ENCODE data around the gene RAB39B. TPM values are rescaled to one million over a fixed set of nuclear protein-coding genes. Genes with fewer than 3 reads are reported as not detected.

Gene RAB39B, protein sequence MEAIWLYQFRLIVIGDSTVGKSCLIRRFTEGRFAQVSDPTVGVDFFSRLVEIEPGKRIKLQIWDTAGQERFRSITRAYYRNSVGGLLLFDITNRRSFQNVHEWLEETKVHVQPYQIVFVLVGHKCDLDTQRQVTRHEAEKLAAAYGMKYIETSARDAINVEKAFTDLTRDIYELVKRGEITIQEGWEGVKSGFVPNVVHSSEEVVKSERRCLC
- 1 to 10 TPM in 1 of 4 donors, under 1 TPM in 1, not detected in 2; 0.41 to 1.4 TPM for total RNA-seq

DNA sequence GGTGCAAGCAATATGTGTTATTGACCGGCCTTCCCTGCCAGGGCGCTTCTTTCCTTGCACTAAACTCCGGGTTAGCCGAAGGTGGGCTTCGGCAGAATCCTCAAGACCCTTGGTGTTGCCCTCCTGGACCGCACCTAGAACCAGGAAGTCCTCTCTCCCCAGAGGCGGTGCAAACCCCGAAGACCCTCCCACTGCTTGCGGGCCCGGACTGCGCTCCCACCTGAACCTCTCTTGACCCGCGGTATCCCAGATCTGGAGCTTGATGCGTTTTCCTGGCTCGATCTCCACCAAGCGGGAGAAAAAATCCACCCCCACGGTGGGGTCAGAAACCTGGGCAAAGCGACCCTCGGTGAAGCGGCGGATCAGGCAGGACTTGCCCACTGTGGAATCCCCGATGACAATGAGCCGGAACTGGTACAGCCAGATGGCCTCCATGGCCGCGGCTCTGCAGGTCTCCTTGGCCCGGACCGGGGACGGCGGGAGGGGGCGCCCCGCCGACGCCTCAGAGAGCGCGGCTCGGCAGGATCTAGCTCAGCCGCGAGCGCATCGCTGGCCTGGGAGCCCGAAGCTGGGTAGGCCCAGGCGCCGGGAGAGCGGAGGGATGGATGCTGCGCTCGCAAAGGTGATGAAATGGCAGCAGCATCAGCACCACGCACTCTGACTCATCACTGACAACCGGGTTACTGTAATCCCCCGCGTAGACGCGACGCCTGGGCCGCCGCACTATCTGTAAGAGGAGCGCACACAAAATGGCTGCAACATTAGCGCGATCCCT is at the start of gene RAB39B:
Gene RAB39B, minus strand, starts transcription at position 638 of the 775 bp plus-strand sequence. Its CDS starts 203 bp downstream, at position 435.
- Histone ChIP-seq H3K4me1 (no peaks in the 10 kb centered on the region), H3K36me3 (no peaks in the 10 kb centered on the region), H3K27me3 (peaks cover 9% of the 10 kb centered on the region), H3K9me3 (no peaks in the 10 kb centered on the region), H3K27ac (peak within 1 kb of the TSS in 3 of 4 donors; percentile 9 to 53 (median 26)), H3K4me3 (peak within 1 kb of the TSS in 3 of 4 donors; percentile 15 to 41 (median 22))
- peak; percentile 38 for DNase-seq
- intact Hi-C loops (cut with DNase I; ENCODE audit: low total_unique reads): no loop called here
- TF ChIP-seq, protein P1, sequence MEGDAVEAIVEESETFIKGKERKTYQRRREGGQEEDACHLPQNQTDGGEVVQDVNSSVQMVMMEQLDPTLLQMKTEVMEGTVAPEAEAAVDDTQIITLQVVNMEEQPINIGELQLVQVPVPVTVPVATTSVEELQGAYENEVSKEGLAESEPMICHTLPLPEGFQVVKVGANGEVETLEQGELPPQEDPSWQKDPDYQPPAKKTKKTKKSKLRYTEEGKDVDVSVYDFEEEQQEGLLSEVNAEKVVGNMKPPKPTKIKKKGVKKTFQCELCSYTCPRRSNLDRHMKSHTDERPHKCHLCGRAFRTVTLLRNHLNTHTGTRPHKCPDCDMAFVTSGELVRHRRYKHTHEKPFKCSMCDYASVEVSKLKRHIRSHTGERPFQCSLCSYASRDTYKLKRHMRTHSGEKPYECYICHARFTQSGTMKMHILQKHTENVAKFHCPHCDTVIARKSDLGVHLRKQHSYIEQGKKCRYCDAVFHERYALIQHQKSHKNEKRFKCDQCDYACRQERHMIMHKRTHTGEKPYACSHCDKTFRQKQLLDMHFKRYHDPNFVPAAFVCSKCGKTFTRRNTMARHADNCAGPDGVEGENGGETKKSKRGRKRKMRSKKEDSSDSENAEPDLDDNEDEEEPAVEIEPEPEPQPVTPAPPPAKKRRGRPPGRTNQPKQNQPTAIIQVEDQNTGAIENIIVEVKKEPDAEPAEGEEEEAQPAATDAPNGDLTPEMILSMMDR (IDR thresholded peaks at IDR 0.05): no peak
- TF ChIP-seq POLR2AphosphoS5 (IDR thresholded peaks at IDR 0.05): no peak
- TF ChIP-seq EP300 (IDR thresholded peaks at IDR 0.05; ENCODE audit: low read depth): no peak
- TF ChIP-seq POLR2A (IDR thresholded peaks at IDR 0.05): no peak
- WGBS, 2 donors (ENCODE audit: low coverage in 1 of 2): 3 to 46% methylated on average over 8 to 32 of the region's 58 CpGs
- in situ Hi-C loops (cut with MboI; ENCODE audit: low pct_ligation_motif_present in 1 of 4, low pct_unique_long_range_greater_than_20kb in 1 of 4, low sequenced_read_pairs in 3 of 4): no loop called here

DNA sequence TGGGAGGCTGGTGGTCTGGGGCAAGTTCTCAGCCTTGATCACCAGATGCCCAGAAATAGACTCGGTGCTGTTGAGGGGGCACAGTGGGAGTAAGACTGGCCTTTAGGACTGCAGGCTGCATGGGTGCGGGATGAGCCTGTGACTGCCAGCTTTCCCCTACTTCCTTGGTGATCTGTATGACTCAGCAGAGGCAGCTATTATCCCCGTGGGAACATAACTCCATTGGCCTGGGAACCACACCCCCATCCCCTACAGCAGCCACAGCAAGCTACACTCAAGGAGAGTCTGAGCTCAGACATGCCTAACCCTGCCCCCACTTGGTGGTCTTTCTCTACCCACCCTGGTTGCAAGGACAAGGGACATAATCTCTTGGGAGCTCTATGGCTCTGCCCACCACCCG is 49.5 kb upstream of the RAB39B start:
- no peak overlapping the region for H3K27ac ChIP-seq
- H3K9me3 ChIP-seq: no peaks in the 10 kb centered on the region
- no peaks in the 10 kb centered on the region for H3K4me1 ChIP-seq
- H3K4me3 ChIP-seq: no peak overlapping the region
- no peaks in the 10 kb centered on the region for H3K27me3 ChIP-seq
- WGBS, 2 donors (ENCODE audit: low coverage in 1 of 2): 69% methylated on average over 4 of the region's 4 CpGs; no CpG with 5 or more reads in 1 of the 2 donors
- intact Hi-C loops (cut with DNase I; ENCODE audit: low total_unique reads): no loop called here
- H3K36me3 ChIP-seq: no peaks in the 10 kb centered on the region
- no peak for TF ChIP-seq POLR2A (IDR thresholded peaks at IDR 0.05)
- TF ChIP-seq, protein P1 (IDR thresholded peaks at IDR 0.05): no peak
- TF ChIP-seq EP300 (IDR thresholded peaks at IDR 0.05; ENCODE audit: low read depth): no peak
- no peak for TF ChIP-seq POLR2AphosphoS5 (IDR thresholded peaks at IDR 0.05)
- in situ Hi-C loops (cut with MboI; ENCODE audit: low pct_ligation_motif_present in 1 of 4, low pct_unique_long_range_greater_than_20kb in 1 of 4, low sequenced_read_pairs in 3 of 4): no loop called here
- no peak for DNase-seq

DNA sequence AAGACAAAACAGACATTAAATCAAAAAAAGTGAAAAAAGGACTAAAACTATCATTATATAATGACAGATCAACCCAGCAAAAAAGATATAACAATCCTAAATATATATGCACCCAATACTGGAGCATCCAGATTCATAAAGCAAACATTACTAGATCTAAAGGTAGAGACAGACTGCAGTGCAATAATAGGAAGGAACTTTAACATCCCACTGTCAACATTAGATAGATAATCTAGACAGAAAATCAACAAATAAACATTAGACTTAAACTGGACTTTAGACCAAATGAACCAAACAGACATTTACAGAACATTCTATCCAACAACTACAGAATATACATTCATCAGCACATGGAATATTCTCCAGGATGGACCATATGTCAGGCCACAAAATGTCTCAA is 29.5 kb upstream of the RAB39B start:
- Histone ChIP-seq H3K27ac (no peak overlapping the region), H3K4me1 (no peaks in the 10 kb centered on the region), H3K36me3 (no peaks in the 10 kb centered on the region), H3K27me3 (no peaks in the 10 kb centered on the region), H3K4me3 (no peak overlapping the region), H3K9me3 (no peaks in the 10 kb centered on the region)
- DNase-seq: no peak
- no peak for TF ChIP-seq EP300 (IDR thresholded peaks at IDR 0.05; ENCODE audit: low read depth)
- no peak for TF ChIP-seq POLR2AphosphoS5 (IDR thresholded peaks at IDR 0.05)
- no peak for TF ChIP-seq POLR2A (IDR thresholded peaks at IDR 0.05)
- TF ChIP-seq, protein P1 (IDR thresholded peaks at IDR 0.05): no peak
- in situ Hi-C loops (cut with MboI; ENCODE audit: low pct_ligation_motif_present in 1 of 4, low pct_unique_long_range_greater_than_20kb in 1 of 4, low sequenced_read_pairs in 3 of 4): no loop called here
- intact Hi-C loops (cut with DNase I; ENCODE audit: low total_unique reads): no loop called here

DNA sequence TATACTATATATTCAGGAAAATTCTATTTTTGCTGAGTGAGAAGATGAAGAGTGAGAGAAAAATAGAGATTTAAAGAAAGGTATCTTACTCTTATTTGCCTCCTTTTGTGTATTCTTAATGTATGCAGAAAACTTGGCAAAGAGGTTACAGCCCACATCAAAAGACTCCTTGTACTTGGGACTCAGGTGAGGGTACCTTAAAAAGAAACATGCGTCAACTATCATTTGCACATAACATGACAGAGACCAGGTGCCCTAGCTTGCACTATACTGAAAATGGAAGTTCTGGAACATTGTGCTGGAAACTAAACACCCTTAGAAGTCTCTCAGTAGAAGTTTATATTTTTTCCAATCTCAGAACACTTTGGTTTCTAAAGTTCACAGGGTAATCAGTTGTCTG is 15.6 kb upstream of the RAB39B start:
- intact Hi-C loops (cut with DNase I; ENCODE audit: low total_unique reads): no loop called here
- DNase-seq: no peak
- no peaks in the 10 kb centered on the region for H3K9me3 ChIP-seq
- no peaks in the 10 kb centered on the region for H3K4me1 ChIP-seq
- H3K27ac ChIP-seq: no peak overlapping the region
- TF ChIP-seq POLR2A (IDR thresholded peaks at IDR 0.05): no peak
- TF ChIP-seq EP300 (IDR thresholded peaks at IDR 0.05; ENCODE audit: low read depth): no peak
- TF ChIP-seq POLR2AphosphoS5 (IDR thresholded peaks at IDR 0.05): no peak
- TF ChIP-seq, protein P1 (IDR thresholded peaks at IDR 0.05): no peak
- H3K36me3 ChIP-seq: no peaks in the 10 kb centered on the region
- no peak overlapping the region for H3K4me3 ChIP-seq
- in situ Hi-C loops (cut with MboI; ENCODE audit: low pct_ligation_motif_present in 1 of 4, low pct_unique_long_range_greater_than_20kb in 1 of 4, low sequenced_read_pairs in 3 of 4): no loop called here
- no peaks in the 10 kb centered on the region for H3K27me3 ChIP-seq
- 86 to 100% methylated on average over 1 of the region's 1 CpG for WGBS, 2 donors (ENCODE audit: low coverage in 1 of 2)
